DND-41 (cell line): ENCODE results near the gene IFNL1.

ENCODE experiments used
- ATAC-seq: fragments of 200-7000 bp; cut with Tn5 transposase; 3 replicates; pipeline ENCODE4 v1.9.1; 2021; ENCODE audit warnings: low read depth; ENCODE audit not compliant: insufficient read depth
- DNase-seq: peaks from one replicate; pipeline ENCODE4 v3.0.0-alpha.2; 2020
- H2AFZ ChIP-seq: 2 replicates; pipeline ENCODE4 v1.6.0; 2012; ENCODE audit warnings: low read depth, low read length
- H3K27ac ChIP-seq: 2 replicates; pipeline ENCODE4 v1.5.1; 2012; ENCODE audit warnings: low read length, inconsistent platforms
- H3K27me3 ChIP-seq: fragments of 200-600 bp; sonication (generic); 2 replicates; pipeline ENCODE4 v1.6.0; 2012; ENCODE audit warnings: low read length, mild to moderate bottlenecking, inconsistent platforms; ENCODE audit not compliant: insufficient read depth, poor library complexity
- H3K36me3 ChIP-seq: 2 replicates; pipeline ENCODE4 v1.5.1; 2012; ENCODE audit warnings: low read length, inconsistent platforms; ENCODE audit not compliant: insufficient read depth
- H3K4me1 ChIP-seq: 2 replicates; pipeline ENCODE4 v1.5.1; 2012; ENCODE audit warnings: mild to moderate bottlenecking, low read length; ENCODE audit not compliant: insufficient read depth
- H3K4me2 ChIP-seq: 2 replicates; pipeline ENCODE4 v1.6.0; 2012; ENCODE audit warnings: mild to moderate bottlenecking, moderate library complexity, low read length, inconsistent platforms; ENCODE audit not compliant: insufficient read depth
- H3K4me3 ChIP-seq, 2 experiments: fragments of 200-600 bp in 1 of 2; shearing (Covaris generic) in 1 of 2; 2 replicates each; pipeline ENCODE4 v1.5.1; 2012 to 2016; ENCODE audit warnings: inconsistent platforms in 2 of 2, low read length in 2 of 2, mild to moderate bottlenecking in 2 of 2, low read depth in 1 of 2, moderate library complexity in 1 of 2
- H3K79me2 ChIP-seq: 2 replicates; pipeline ENCODE4 v1.6.0; 2012; ENCODE audit warnings: low read length, inconsistent platforms; ENCODE audit not compliant: insufficient read depth
- H3K9ac ChIP-seq: 2 replicates; pipeline ENCODE4 v1.6.0; 2012; ENCODE audit warnings: low read depth, mild to moderate bottlenecking, inconsistent platforms, low read length, moderate library complexity
- H3K9me3 ChIP-seq: 2 replicates; pipeline ENCODE4 v1.5.1; 2012; ENCODE audit warnings: low read length, moderate library complexity, mild to moderate bottlenecking, inconsistent platforms; ENCODE audit not compliant: insufficient read depth, severe bottlenecking
- H4K20me1 ChIP-seq: 2 replicates; pipeline ENCODE4 v1.6.0; 2012; ENCODE audit warnings: low read length; ENCODE audit not compliant: insufficient read depth
- CTCF ChIP-seq: IDR thresholded peaks from 2 replicates; pipeline ENCODE4 v1.5.1; 2012; ENCODE audit warnings: borderline replicate concordance, low read length, moderate library complexity, mild to moderate bottlenecking; ENCODE audit not compliant: poor library complexity, severe bottlenecking; ENCODE audit errors: extremely low read depth
- EZH2 ChIP-seq: IDR thresholded peaks from 3 replicates; pipeline ENCODE4 v1.6.1; 2012; ENCODE audit warnings: borderline replicate concordance, low read depth, mild to moderate bottlenecking, moderate library complexity, low read length, inconsistent platforms; ENCODE audit not compliant: severe bottlenecking

The IFNL1 gene

GRCh38 chr19:39304185-39304513 lies 7.9 kb downstream of the IFNL1 start:
- no peak overlapping the region for H3K9ac ChIP-seq
- no peak overlapping the region for H3K4me2 ChIP-seq
- H3K9me3 ChIP-seq, result no peaks in the 10 kb centered on the region
- 0 out of 2 replicates have a peak, but pooled peaks cover 2% of the 10 kb centered on the region for H4K20me1 ChIP-seq
- TF ChIP-seq EZH2, result no peak
- TF ChIP-seq CTCF, result no peak
- ATAC-seq (no peak), DNase-seq (no peak)
- H2AFZ ChIP-seq, result no peak overlapping the region
- no peak overlapping the region for H3K4me3 ChIP-seq
- H3K27ac ChIP-seq, result no peak overlapping the region
- H3K4me1 ChIP-seq, result no peaks in the 10 kb centered on the region
- H3K36me3 ChIP-seq, result peaks cover 6% of the 10 kb centered on the region; the same call in 1 of the 2 replicates
- no peaks in the 10 kb centered on the region for H3K79me2 ChIP-seq
- no peaks in the 10 kb centered on the region for H3K27me3 ChIP-seq

GRCh38 chr19:39304701-39305571 lies 8.7 kb downstream of the IFNL1 start:
- no peak overlapping the region for H2AFZ ChIP-seq
- H3K4me3 ChIP-seq, result no peak overlapping the region
- H3K27ac ChIP-seq, result no peak overlapping the region
- H3K9me3 ChIP-seq, result no peaks in the 10 kb centered on the region
- DNase-seq (no peak), ATAC-seq (peak; percentile 22; the same call in 1 of the 3 replicates)
- H3K4me2 ChIP-seq, result no peak overlapping the region
- 0 out of 2 replicates have a peak, but pooled peaks cover 5% of the 10 kb centered on the region for H4K20me1 ChIP-seq
- no peak for TF ChIP-seq EZH2
- TF ChIP-seq CTCF, result no peak
- no peaks in the 10 kb centered on the region for H3K27me3 ChIP-seq
- no peaks in the 10 kb centered on the region for H3K4me1 ChIP-seq
- no peak overlapping the region for H3K9ac ChIP-seq
- no peaks in the 10 kb centered on the region for H3K79me2 ChIP-seq
- H3K36me3 ChIP-seq, result peaks cover 10% of the 10 kb centered on the region

GRCh38 chr19:39306075-39306474 lies 9.9 kb downstream of the IFNL1 start:
- Histone ChIP-seq H3K4me1 (no peaks in the 10 kb centered on the region), H3K9ac (no peak overlapping the region), H3K27ac (no peak overlapping the region), H3K4me2 (no peak overlapping the region), H4K20me1 (peaks cover 10% of the 10 kb centered on the region), H3K4me3 (no peak overlapping the region), H3K27me3 (no peaks in the 10 kb centered on the region), H3K36me3 (peaks cover 19% of the 10 kb centered on the region), H3K9me3 (no peaks in the 10 kb centered on the region), H2AFZ (no peak overlapping the region), H3K79me2 (no peaks in the 10 kb centered on the region)
- ATAC-seq (no peak), DNase-seq (no peak)
- TF ChIP-seq EZH2 (no peak), CTCF (no peak)
